WERI-Rb-1 (cell line): Measurements from ENCODE around the gene ZC3H10.
A peak's percentile ranks its signal among the peaks of the same experiment; 100 is the strongest.

Experiments
- DNase-seq: peaks from one replicate; pipeline ENCODE4 v3.0.0-alpha.2; 2020
- H3K27ac ChIP-seq: fragments of 250-450 bp; sonication (Bioruptor Pico); 2 replicates; pipeline ENCODE4 v1.5.1; 2020; ENCODE audit warnings: mild to moderate bottlenecking, moderate library complexity
- H3K27me3 ChIP-seq: fragments of 250-450 bp; sonication (Bioruptor Pico); 2 replicates; pipeline ENCODE4 v1.5.1; 2021; ENCODE audit warnings: mild to moderate bottlenecking, low read depth, moderate library complexity; ENCODE audit not compliant: insufficient read depth, severe bottlenecking
- H3K36me3 ChIP-seq: fragments of 250-450 bp; sonication (Bioruptor Pico); 2 replicates; pipeline ENCODE4 v1.5.1; 2020; ENCODE audit warnings: mild to moderate bottlenecking, moderate library complexity
- H3K4me3 ChIP-seq: 2 replicates; pipeline ENCODE4 v1.5.1; 2011; ENCODE audit warnings: low read depth, mild to moderate bottlenecking, control low read depth, low read length
- H3K9me3 ChIP-seq: fragments of 250-450 bp; sonication (Bioruptor Pico); 2 replicates; pipeline ENCODE4 v1.5.1; 2021; ENCODE audit warnings: mild to moderate bottlenecking, moderate library complexity; ENCODE audit not compliant: severe bottlenecking
- CTCF ChIP-seq: IDR thresholded peaks from 2 replicates; pipeline ENCODE4 v1.5.1; 2011; ENCODE audit warnings: low read depth, mild to moderate bottlenecking, control low read depth, inconsistent platforms, low read length

The ZC3H10 gene

GRCh38 chr12:56163533-56164344 lies 45.7 kb downstream of the ZC3H10 start:
- Histone ChIP-seq H3K27me3 (no peaks in the 10 kb centered on the region), H3K36me3 (peaks cover 96% of the 10 kb centered on the region), H3K27ac (peak overlapping the region; percentile 29; the same call in 1 of the 2 replicates), H3K4me3 (no peak overlapping the region), H3K9me3 (no peaks in the 10 kb centered on the region)
- TF ChIP-seq CTCF, result no peak
- DNase-seq, result no peak

- Histone ChIP-seq H3K27me3 (no peaks in the 10 kb centered on the region), H3K9me3 (no peaks in the 10 kb centered on the region), H3K4me3 (no peak overlapping the region), H3K36me3 (peaks cover 96% of the 10 kb centered on the region), H3K27ac (no peak overlapping the region)
- TF ChIP-seq CTCF, result no peak
- no peak for DNase-seq
These were observed 46.3 kb downstream of the ZC3H10 start for GRCh38 chr12:56164345-56164729.

- Histone ChIP-seq H3K9me3 (no peaks in the 10 kb centered on the region), H3K4me3 (no peak overlapping the region), H3K27me3 (no peaks in the 10 kb centered on the region), H3K36me3 (peaks cover 96% of the 10 kb centered on the region), H3K27ac (no peak overlapping the region)
- DNase-seq, result no peak
- TF ChIP-seq CTCF, result no peak
These were observed 47.3 kb downstream of the ZC3H10 start for GRCh38 chr12:56165369-56165768.

- Histone ChIP-seq H3K27me3 (no peaks in the 10 kb centered on the region), H3K36me3 (peaks cover 97% of the 10 kb centered on the region), H3K27ac (no peak overlapping the region), H3K4me3 (no peak overlapping the region), H3K9me3 (no peaks in the 10 kb centered on the region)
- no peak for TF ChIP-seq CTCF
- no peak for DNase-seq
These were observed 51.2 kb downstream of the ZC3H10 start for GRCh38 chr12:56169229-56169759.

- H3K27ac ChIP-seq, result no peak overlapping the region
- no peaks in the 10 kb centered on the region for H3K27me3 ChIP-seq
- H3K36me3 ChIP-seq, result peaks cover 94% of the 10 kb centered on the region
- no peak for DNase-seq
- H3K9me3 ChIP-seq, result no peaks in the 10 kb centered on the region
- no peak for TF ChIP-seq CTCF
- H3K4me3 ChIP-seq, result no peak overlapping the region
These were observed 54.8 kb downstream of the ZC3H10 start for GRCh38 chr12:56172839-56173238.
